GM12878 (cell line): ENCODE results near the gene CLASP1. TPM values are rescaled to one million over a fixed set of nuclear protein-coding genes. Genes with fewer than 3 reads are reported as not detected.

Experiments
- ATAC-seq: fragments of 200-7000 bp; cut with Tn5 transposase; 3 replicates; pipeline ENCODE4 v1.9.1; 2020; ENCODE audit warnings: mild to moderate bottlenecking, moderate library complexity
- BruUV-seq: library from RNA; stranded (reverse); fragments of 400-500 nt; replicated peaks from 2 replicates; lab custom pipeline; 2021; lab: Mats Ljungman, UMichigan
- CTCF ChIA-PET: fragments of 300-600 bp; sonication (Branson Sonifier 250); formaldehyde crosslinking; extraction: SDS; loops from one replicate; lab custom pipeline; 2021; ENCODE audit warnings: inconsistent platforms; lab: Yijun Ruan, JAX
- POLR2A ChIA-PET: fragments of 350-600 bp; formaldehyde crosslinking; extraction: SDS; loops from one replicate; lab custom pipeline; 2021; ENCODE audit warnings: inconsistent platforms; lab: Charles Lee
- RAD21 ChIA-PET: fragments of 300-600 bp; sonication (Branson Sonifier 250); formaldehyde crosslinking; loops from one replicate; lab custom pipeline; 2023; ENCODE audit warnings: antibody characterized with exemption; ENCODE audit not compliant: unreplicated experiment; lab: Charles Lee
- SMC1A ChIA-PET: fragments of 300-600 bp; sonication (Branson Sonifier 250); formaldehyde crosslinking; loops from one replicate; lab custom pipeline; 2023; ENCODE audit not compliant: unreplicated experiment, uncharacterized antibody; lab: Charles Lee
- DNase-seq: peaks from one replicate; pipeline ENCODE4 v3.0.0-alpha.2; 2011; ENCODE audit warnings: low read depth, low spot score
- FAIRE-seq: peaks from 3 replicates; lab custom pipeline; 2011; peaks lifted over from hg19 to GRCh38; lab: Jason Lieb, UNC
- H2AFZ ChIP-seq: 2 replicates; pipeline ENCODE4 v1.6.0; 2011; ENCODE audit warnings: low read depth, low read length, control low read depth; ENCODE audit not compliant: control insufficient read depth
- H3K27ac ChIP-seq: 2 replicates; pipeline ENCODE4 v1.5.1; 2011; ENCODE audit warnings: control low read depth; ENCODE audit not compliant: control insufficient read depth, insufficient read depth
- H3K27me3 ChIP-seq, 2 experiments: replicated peaks in 1 of 2; 2 replicates each; pipeline versions ENCODE4 v1.6.0 to v1.6.1; 2011; ENCODE audit warnings: low read length in 1 of 2; ENCODE audit not compliant: control insufficient read depth in 2 of 2, insufficient read depth in 2 of 2
- H3K36me3 ChIP-seq, 2 experiments: 2 replicates each; pipeline ENCODE4 v1.5.1; 2011; ENCODE audit warnings: low read length in 1 of 2; ENCODE audit not compliant: control insufficient read depth in 2 of 2, insufficient read depth in 2 of 2
- H3K4me1 ChIP-seq: 2 replicates; pipeline ENCODE4 v1.6.1; 2011; ENCODE audit warnings: mild to moderate bottlenecking, low read length, moderate library complexity, mixed read lengths; ENCODE audit not compliant: control insufficient read depth, insufficient read depth
- H3K4me2 ChIP-seq: 2 replicates; pipeline ENCODE4 v1.6.0; 2011; ENCODE audit warnings: control low read depth; ENCODE audit not compliant: control insufficient read depth, insufficient read depth
- H3K4me3 ChIP-seq: fragments of 200-600 bp; sonication (generic); 2 replicates; pipeline ENCODE4 v1.5.1; 2016
- H3K79me2 ChIP-seq: 2 replicates; pipeline ENCODE4 v1.6.0; 2011; ENCODE audit warnings: low read length; ENCODE audit not compliant: control insufficient read depth, insufficient read depth
- H3K9ac ChIP-seq: 2 replicates; pipeline ENCODE4 v1.8.0; 2011; ENCODE audit warnings: low read length, control low read depth, mixed read lengths; ENCODE audit not compliant: control insufficient read depth, insufficient read depth
- H3K9me3 ChIP-seq: replicated peaks from 3 replicates; pipeline ENCODE4 v1.5.1; 2011; ENCODE audit warnings: mild to moderate bottlenecking, low read length; ENCODE audit not compliant: control insufficient read depth, insufficient read depth
- H4K20me1 ChIP-seq: 2 replicates; pipeline ENCODE4 v1.6.0; 2011; ENCODE audit not compliant: control insufficient read depth, insufficient read depth
- BCL11A ChIP-seq: IDR thresholded peaks from 2 replicates; pipeline ENCODE4 v1.6.1; 2011; ENCODE audit warnings: low read depth, low read length
- CBX3 ChIP-seq: fragments of 200-600 bp; sonication (generic); IDR thresholded peaks from 2 replicates; pipeline ENCODE4 v1.6.1; 2016; ENCODE audit warnings: low read depth, borderline replicate concordance
- GABPA ChIP-seq: IDR thresholded peaks from 2 replicates; pipeline ENCODE4 v1.6.1; 2014; ENCODE audit warnings: antibody characterized with exemption, low read depth, mild to moderate bottlenecking, inconsistent platforms
- HDAC6 ChIP-seq: fragments of 200-600 bp; sonication (generic); IDR thresholded peaks from one replicate; pipeline ENCODE4 v1.8.0; 2017; ENCODE audit warnings: antibody characterized with exemption; ENCODE audit not compliant: unreplicated experiment
- IRF5 ChIP-seq: fragments of 450-650 bp; IDR thresholded peaks from 2 replicates; pipeline ENCODE4 v1.6.1; 2017; ENCODE audit warnings: borderline replicate concordance
- JUNB ChIP-seq: IDR thresholded peaks from 2 replicates; pipeline ENCODE4 v1.6.1; 2016; ENCODE audit warnings: antibody characterized with exemption, mild to moderate bottlenecking
- KAT2A ChIP-seq: conservative IDR thresholded peaks from 2 replicates; pipeline ENCODE4 v1.6.1; 2011; ENCODE audit warnings: low read depth, low read length; ENCODE audit not compliant: control insufficient read depth
- NBN ChIP-seq: fragments of 450-650 bp; IDR thresholded peaks from 2 replicates; pipeline ENCODE4 v1.6.1; 2016
- NFYA ChIP-seq: IDR thresholded peaks from 2 replicates; pipeline ENCODE4 v1.6.1; 2011; ENCODE audit warnings: low read depth, mild to moderate bottlenecking, low read length, improper control_type of control experiment, borderline replicate concordance
- NRF1 ChIP-seq: conservative IDR thresholded peaks from 2 replicates; pipeline ENCODE4 v1.6.1; 2011; ENCODE audit warnings: mild to moderate bottlenecking, low read depth, low read length, improper control_type of control experiment
- PAX5 ChIP-seq: IDR thresholded peaks from 2 replicates; pipeline ENCODE4 v1.6.1; 2011; ENCODE audit warnings: low read depth, low read length, borderline replicate concordance
- RAD51 ChIP-seq: fragments of 450-650 bp; IDR thresholded peaks from 2 replicates; pipeline ENCODE4 v1.6.1; 2016; ENCODE audit warnings: moderate library complexity, mild to moderate bottlenecking, inconsistent platforms
- RBBP5 ChIP-seq: fragments of 200-600 bp; sonication (generic); conservative IDR thresholded peaks from 2 replicates; pipeline ENCODE4 v1.6.1; 2016
- SREBF2 ChIP-seq: IDR thresholded peaks from 2 replicates; pipeline ENCODE4 v1.6.1; 2012; ENCODE audit warnings: mild to moderate bottlenecking, low read length
- WGBS: methylation state at CpG from one replicate; pipeline ENCODE4 v1.1.6; 2016; ENCODE audit warnings: low lambda C conversion rate; ENCODE audit not compliant: insufficient replicate concordance, insufficient coverage; ENCODE audit errors: missing lambda C conversion rate; 5-methylcytosine and 5-hydroxymethylcytosine counted together
- in situ Hi-C: fragments of 300-500 bp; cut with MboI; formaldehyde crosslinking; loops from 9 replicates; pipeline ENCODE4 v1.14.3; 2018; ENCODE audit warnings: mixed read lengths
- intact Hi-C: fragments of 100-400 bp; cut with micrococcal nuclease; formaldehyde crosslinking; loops from one replicate; pipeline ENCODE4 v1.14.2; 2022; ENCODE audit not compliant: unreplicated experiment
- polyA plus RNA-seq, 11 experiments: library from polyadenylated mRNA; depleted of rRNA in 4 of 11; unstranded in 6 of 11; stranded (reverse) in 5 of 11; fragments of >200 nt; fragmentation: Nextera tagmentation in 4 of 11; fragmentation: Illumina TruSeq in 1 of 11; extraction: Ambion mirVana in 4 of 11; extraction: Trizol in 1 of 11; gene quantifications; 1 replicate in 1 of 11; 2 replicates in 10 of 11; pipeline versions ENCODE4 v1.2.1 to v1.2.3, GENCODE V29; 2011 to 2016; ENCODE audit warnings: inconsistent platforms in 2 of 11, missing spikeins in 2 of 11, low read depth in 1 of 11
- total RNA-seq, 4 experiments: library from RNA; depleted of rRNA in 3 of 4; stranded (reverse); fragments of >200 nt in 3 of 4; fragmentation: Illumina TruSeq in 1 of 4; extraction: Trizol in 1 of 4; gene quantifications; 2 replicates each; pipeline versions ENCODE4 v1.2.1 to v1.2.3, GENCODE V29; 2013 to 2021
- TF ChIP-seq, protein P1 (sequence below): fragments of 450-650 bp; IDR thresholded peaks from 2 replicates; pipeline ENCODE4 v1.6.1; 2017; ENCODE audit warnings: low read depth, mild to moderate bottlenecking, moderate library complexity
- TF ChIP-seq, protein P2 (sequence below): fragments of 150-350 bp; IDR thresholded peaks from 2 replicates; pipeline ENCODE4 v1.6.1; 2014; ENCODE audit warnings: mild to moderate bottlenecking, low read depth, low read length

CLASP1 gene
- total and polyA plus RNA-seq, 10 of the 15 experiments (the other 5 are each of a cell fraction or from before 2014, with no cell fraction given): 1.4 to 62.4 (median 32.9) TPM

GRCh38 chr2:121605820-121606733, 43.2 kb downstream of the CLASP1 start:
- H3K79me2 ChIP-seq: peaks cover 69% of the 10 kb centered on the region
- no peaks in the 10 kb centered on the region for H4K20me1 ChIP-seq
- ChIA-PET SMC1A (interaction anchor here (1.2 kb wide), 1 partner anchor 14 kb away, joined by 3 read pairs; no protein-coding TSS in a partner anchor), POLR2A (interaction anchor here (1.4 kb wide), 1 partner anchor 55 kb away, joined by 3 read pairs; no protein-coding TSS in a partner anchor), CTCF (interaction anchor here (0.6 kb wide), 1 partner anchor 44 kb away, joined by 3 read pairs; no protein-coding TSS in a partner anchor), RAD21 (no interaction called here)
- intact Hi-C loops: no loop called here
- H3K27ac ChIP-seq: no peak overlapping the region
- H3K27me3 ChIP-seq: no peaks in the 10 kb centered on the region
- ATAC-seq (no peak), DNase-seq (no peak), FAIRE-seq (no peak)
- 98% methylated on average over 11 of the region's 11 CpGs for WGBS
- H3K9ac ChIP-seq: no peak overlapping the region
- no peaks in the 10 kb centered on the region; the same call in 1 of the 2 replicates for H3K4me1 ChIP-seq
- no peak overlapping the region for H3K4me3 ChIP-seq
- peaks cover 3% of the 10 kb centered on the region; the same call in 2 of the 3 replicates for H3K9me3 ChIP-seq
- H3K36me3 ChIP-seq: peaks cover 3 to 8% of the 10 kb centered on the region in 2 experiments; a peak in 3 of 4 replicates
- BruUV-seq: no TSS peak
- H3K4me2 ChIP-seq: no peak overlapping the region
- no peak overlapping the region for H2AFZ ChIP-seq
- in situ Hi-C loops: no loop called here
- TF ChIP-seq CBX3 (no peak), KAT2A (no peak), RBBP5 (no peak), IRF5 (no peak), BCL11A (no peak), HDAC6 (no peak), NFYA (no peak), PAX5 (no peak), NBN (no peak), JUNB (no peak), NRF1 (no peak), GABPA (no peak), RAD51 (no peak), SREBF2 (no peak)
- TF ChIP-seq, protein P1, sequence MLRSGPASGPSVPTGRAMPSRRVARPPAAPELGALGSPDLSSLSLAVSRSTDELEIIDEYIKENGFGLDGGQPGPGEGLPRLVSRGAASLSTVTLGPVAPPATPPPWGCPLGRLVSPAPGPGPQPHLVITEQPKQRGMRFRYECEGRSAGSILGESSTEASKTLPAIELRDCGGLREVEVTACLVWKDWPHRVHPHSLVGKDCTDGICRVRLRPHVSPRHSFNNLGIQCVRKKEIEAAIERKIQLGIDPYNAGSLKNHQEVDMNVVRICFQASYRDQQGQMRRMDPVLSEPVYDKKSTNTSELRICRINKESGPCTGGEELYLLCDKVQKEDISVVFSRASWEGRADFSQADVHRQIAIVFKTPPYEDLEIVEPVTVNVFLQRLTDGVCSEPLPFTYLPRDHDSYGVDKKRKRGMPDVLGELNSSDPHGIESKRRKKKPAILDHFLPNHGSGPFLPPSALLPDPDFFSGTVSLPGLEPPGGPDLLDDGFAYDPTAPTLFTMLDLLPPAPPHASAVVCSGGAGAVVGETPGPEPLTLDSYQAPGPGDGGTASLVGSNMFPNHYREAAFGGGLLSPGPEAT: no peak
- TF ChIP-seq, protein P2, sequence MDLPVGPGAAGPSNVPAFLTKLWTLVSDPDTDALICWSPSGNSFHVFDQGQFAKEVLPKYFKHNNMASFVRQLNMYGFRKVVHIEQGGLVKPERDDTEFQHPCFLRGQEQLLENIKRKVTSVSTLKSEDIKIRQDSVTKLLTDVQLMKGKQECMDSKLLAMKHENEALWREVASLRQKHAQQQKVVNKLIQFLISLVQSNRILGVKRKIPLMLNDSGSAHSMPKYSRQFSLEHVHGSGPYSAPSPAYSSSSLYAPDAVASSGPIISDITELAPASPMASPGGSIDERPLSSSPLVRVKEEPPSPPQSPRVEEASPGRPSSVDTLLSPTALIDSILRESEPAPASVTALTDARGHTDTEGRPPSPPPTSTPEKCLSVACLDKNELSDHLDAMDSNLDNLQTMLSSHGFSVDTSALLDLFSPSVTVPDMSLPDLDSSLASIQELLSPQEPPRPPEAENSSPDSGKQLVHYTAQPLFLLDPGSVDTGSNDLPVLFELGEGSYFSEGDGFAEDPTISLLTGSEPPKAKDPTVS: no peak
